ENCODE data around the gene ARHGAP42.

DNA sequence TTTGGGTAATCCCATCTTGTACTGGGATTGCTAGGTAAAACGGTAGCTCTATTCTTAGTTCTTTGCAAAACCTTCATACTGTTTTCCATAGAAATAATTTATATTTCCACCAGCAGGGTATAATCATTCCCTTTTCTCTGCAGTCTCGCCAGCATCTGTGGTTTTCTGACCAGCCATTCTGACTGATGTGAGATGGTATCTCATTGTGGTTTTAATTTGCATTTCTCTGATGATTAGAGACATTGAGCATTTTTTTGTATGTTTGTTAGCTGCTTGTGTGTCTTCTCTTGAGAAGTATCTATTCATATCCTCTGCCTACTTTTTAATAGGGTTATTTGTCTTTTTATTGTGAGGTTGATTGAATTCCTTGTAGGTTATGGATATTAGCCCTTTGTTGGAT, 221.7 kb downstream of the ARHGAP42 start:
- TF ChIP-seq POLR2A (IDR thresholded peaks at IDR 0.05) (no peak), POLR2AphosphoS5 (IDR thresholded peaks at IDR 0.05) (no peak)
- TF ChIP-seq, protein P1, sequence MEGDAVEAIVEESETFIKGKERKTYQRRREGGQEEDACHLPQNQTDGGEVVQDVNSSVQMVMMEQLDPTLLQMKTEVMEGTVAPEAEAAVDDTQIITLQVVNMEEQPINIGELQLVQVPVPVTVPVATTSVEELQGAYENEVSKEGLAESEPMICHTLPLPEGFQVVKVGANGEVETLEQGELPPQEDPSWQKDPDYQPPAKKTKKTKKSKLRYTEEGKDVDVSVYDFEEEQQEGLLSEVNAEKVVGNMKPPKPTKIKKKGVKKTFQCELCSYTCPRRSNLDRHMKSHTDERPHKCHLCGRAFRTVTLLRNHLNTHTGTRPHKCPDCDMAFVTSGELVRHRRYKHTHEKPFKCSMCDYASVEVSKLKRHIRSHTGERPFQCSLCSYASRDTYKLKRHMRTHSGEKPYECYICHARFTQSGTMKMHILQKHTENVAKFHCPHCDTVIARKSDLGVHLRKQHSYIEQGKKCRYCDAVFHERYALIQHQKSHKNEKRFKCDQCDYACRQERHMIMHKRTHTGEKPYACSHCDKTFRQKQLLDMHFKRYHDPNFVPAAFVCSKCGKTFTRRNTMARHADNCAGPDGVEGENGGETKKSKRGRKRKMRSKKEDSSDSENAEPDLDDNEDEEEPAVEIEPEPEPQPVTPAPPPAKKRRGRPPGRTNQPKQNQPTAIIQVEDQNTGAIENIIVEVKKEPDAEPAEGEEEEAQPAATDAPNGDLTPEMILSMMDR (IDR thresholded peaks at IDR 0.05): no peak
